Stimulated activated memory B cell treated with anti-CD40 and anti-IgM and Interleukin-4, amounts not matched to agents 10 μg/mL and 1 μg/mL and 100 μg/mL, for 72 hours (primary cell): ENCODE results near the gene CTNNA1.
"Not testable (repeated sequence)": the region's sequence is repeated elsewhere in the genome, so short reads cannot be mapped to it uniquely, and the experiment has no call there.

ENCODE experiments used
- ATAC-seq: fragments of 150-1000 bp; cut with Tn5 transposase; 2 replicates; pipeline ENCODE4 v1.10.0; 2021
- H3K27ac Mint-ChIP-seq: one replicate; pipeline ENCODE4 v1.8.0; 2022; ENCODE audit warnings: mild to moderate bottlenecking, mixed read lengths
- H3K27me3 Mint-ChIP-seq: one replicate; pipeline ENCODE4 v1.8.0; 2022; ENCODE audit warnings: mixed read lengths
- H3K36me3 Mint-ChIP-seq: one replicate; pipeline ENCODE4 v1.8.0; 2022; ENCODE audit warnings: mixed read lengths
- H3K4me1 Mint-ChIP-seq: one replicate; pipeline ENCODE4 v1.8.0; 2022; ENCODE audit warnings: mixed read lengths
- H3K4me3 Mint-ChIP-seq: one replicate; pipeline ENCODE4 v1.8.0; 2022; ENCODE audit warnings: mild to moderate bottlenecking, moderate library complexity, mixed read lengths
- H3K9me3 Mint-ChIP-seq: one replicate; pipeline ENCODE4 v1.8.0; 2022; ENCODE audit warnings: mixed read lengths

Gene CTNNA1

GRCh38 chr5:138716456-138716924 is 36.7 kb upstream of the CTNNA1 start:
- H3K4me1 Mint-ChIP-seq, result peaks cover 8% of the 10 kb centered on the region

GRCh38 chr5:138717399-138717798 is 35.8 kb upstream of the CTNNA1 start:
- no peak for ATAC-seq
- no peak overlapping the region for H3K27ac Mint-ChIP-seq
- H3K36me3 Mint-ChIP-seq, result no peaks in the 10 kb centered on the region
- no peak overlapping the region for H3K4me3 Mint-ChIP-seq
- H3K9me3 Mint-ChIP-seq, result no peaks in the 10 kb centered on the region
- H3K4me1 Mint-ChIP-seq, result peaks cover 8% of the 10 kb centered on the region
- H3K27me3 Mint-ChIP-seq, result peaks cover 39% of the 10 kb centered on the region

More at GRCh38 chr5:138716456-138716924, 36.7 kb upstream of the CTNNA1 start:
- no peak for ATAC-seq
- Mint-ChIP-seq H3K27me3 (peaks cover 37% of the 10 kb centered on the region), H3K36me3 (no peaks in the 10 kb centered on the region), H3K4me3 (no peak overlapping the region), H3K27ac (no peak overlapping the region), H3K9me3 (no peaks in the 10 kb centered on the region)

GRCh38 chr5:138719811-138720210 is 33.4 kb upstream of the CTNNA1 start:
- Mint-ChIP-seq H3K27me3 (peaks cover 28% of the 10 kb centered on the region), H3K9me3 (no peaks in the 10 kb centered on the region)
- ATAC-seq, result no peak

GRCh38 chr5:138720840-138721239 is 32.4 kb upstream of the CTNNA1 start:
- Mint-ChIP-seq H3K36me3 (no peaks in the 10 kb centered on the region), H3K4me1 (no peaks in the 10 kb centered on the region), H3K27me3 (peaks cover 28% of the 10 kb centered on the region), H3K9me3 (no peaks in the 10 kb centered on the region), H3K27ac (no peak overlapping the region), H3K4me3 (no peak overlapping the region)
- ATAC-seq, result no peak

More at GRCh38 chr5:138719811-138720210, 33.4 kb upstream of the CTNNA1 start:
- Mint-ChIP-seq H3K36me3 (no peaks in the 10 kb centered on the region), H3K27ac (no peak overlapping the region), H3K4me3 (no peak overlapping the region), H3K4me1 (peaks cover 2% of the 10 kb centered on the region)

- H3K27me3 Mint-ChIP-seq, result peaks cover 32% of the 10 kb centered on the region
- H3K27ac Mint-ChIP-seq, result no peak overlapping the region
- peaks cover 8% of the 10 kb centered on the region for H3K4me1 Mint-ChIP-seq
- no peak for ATAC-seq
- no peaks in the 10 kb centered on the region for H3K36me3 Mint-ChIP-seq
- H3K4me3 Mint-ChIP-seq, result no peak overlapping the region
- no peaks in the 10 kb centered on the region for H3K9me3 Mint-ChIP-seq
Measured at GRCh38 chr5:138721979-138722378, 31.2 kb upstream of the CTNNA1 start.

- H3K36me3 Mint-ChIP-seq, result no peaks in the 10 kb centered on the region
- peaks cover 32% of the 10 kb centered on the region for H3K27me3 Mint-ChIP-seq
- no peak overlapping the region for H3K27ac Mint-ChIP-seq
- no peak overlapping the region for H3K4me3 Mint-ChIP-seq
- ATAC-seq, result no peak
- peaks cover 14% of the 10 kb centered on the region for H3K4me1 Mint-ChIP-seq
- H3K9me3 Mint-ChIP-seq, result no peaks in the 10 kb centered on the region
Measured at GRCh38 chr5:138722544-138723177, 30.6 kb upstream of the CTNNA1 start.

GRCh38 chr5:138724470-138725146 is 28.6 kb upstream of the CTNNA1 start:
- ATAC-seq, result no peak
- Mint-ChIP-seq H3K27me3 (peaks cover 32% of the 10 kb centered on the region), H3K36me3 (no peaks in the 10 kb centered on the region), H3K4me1 (peaks cover 14% of the 10 kb centered on the region), H3K27ac (no peak overlapping the region), H3K4me3 (no peak overlapping the region), H3K9me3 (no peaks in the 10 kb centered on the region)

GRCh38 chr5:138725153-138725817 is 27.9 kb upstream of the CTNNA1 start:
- Mint-ChIP-seq H3K27ac (no peak overlapping the region), H3K27me3 (peaks cover 31% of the 10 kb centered on the region), H3K4me3 (no peak overlapping the region), H3K4me1 (peaks cover 14% of the 10 kb centered on the region), H3K36me3 (no peaks in the 10 kb centered on the region), H3K9me3 (no peaks in the 10 kb centered on the region)
- ATAC-seq, result no peak

- peaks cover 25% of the 10 kb centered on the region for H3K27me3 Mint-ChIP-seq
Measured at GRCh38 chr5:138725818-138726416, 27.3 kb upstream of the CTNNA1 start.

GRCh38 chr5:138726848-138727247 is 26.4 kb upstream of the CTNNA1 start:
- Mint-ChIP-seq H3K36me3 (no peaks in the 10 kb centered on the region), H3K9me3 (no peaks in the 10 kb centered on the region), H3K27me3 (peaks cover 18% of the 10 kb centered on the region), H3K4me1 (peaks cover 14% of the 10 kb centered on the region), H3K27ac (no peak overlapping the region), H3K4me3 (no peak overlapping the region)
- peak; percentile 13 for ATAC-seq

More at GRCh38 chr5:138725818-138726416, 27.3 kb upstream of the CTNNA1 start:
- ATAC-seq, result no peak
- H3K36me3 Mint-ChIP-seq, result no peaks in the 10 kb centered on the region
- no peaks in the 10 kb centered on the region for H3K9me3 Mint-ChIP-seq
- H3K4me3 Mint-ChIP-seq, result no peak overlapping the region
- no peak overlapping the region for H3K27ac Mint-ChIP-seq
- H3K4me1 Mint-ChIP-seq, result peaks cover 14% of the 10 kb centered on the region

- peaks cover 26% of the 10 kb centered on the region for H3K4me1 Mint-ChIP-seq
- not testable (repeated sequence) for ATAC-seq, H3K9me3 Mint-ChIP-seq, H3K27ac Mint-ChIP-seq, H3K27me3 Mint-ChIP-seq, H3K36me3 Mint-ChIP-seq, H3K4me3 Mint-ChIP-seq
Measured at GRCh38 chr5:138730496-138730895, 22.7 kb upstream of the CTNNA1 start.

- H3K27ac Mint-ChIP-seq, result no peak overlapping the region
- H3K9me3 Mint-ChIP-seq, result peaks cover 3% of the 10 kb centered on the region
- no peaks in the 10 kb centered on the region for H3K36me3 Mint-ChIP-seq
Measured at GRCh38 chr5:138732466-138732865, 20.8 kb upstream of the CTNNA1 start.

GRCh38 chr5:138732933-138733332 is 20.3 kb upstream of the CTNNA1 start:
- Mint-ChIP-seq H3K27ac (no peak overlapping the region), H3K4me3 (no peak overlapping the region), H3K9me3 (peaks cover 3% of the 10 kb centered on the region), H3K27me3 (no peaks in the 10 kb centered on the region), H3K36me3 (no peaks in the 10 kb centered on the region), H3K4me1 (peaks cover 12% of the 10 kb centered on the region)
- ATAC-seq, result no peak

More at GRCh38 chr5:138732466-138732865, 20.8 kb upstream of the CTNNA1 start:
- Mint-ChIP-seq H3K27me3 (no peaks in the 10 kb centered on the region), H3K4me1 (peaks cover 14% of the 10 kb centered on the region), H3K4me3 (no peak overlapping the region)
- no peak for ATAC-seq

GRCh38 chr5:138733509-138733908 is 19.7 kb upstream of the CTNNA1 start:
- Mint-ChIP-seq H3K36me3 (no peaks in the 10 kb centered on the region), H3K4me3 (no peak overlapping the region), H3K27me3 (no peaks in the 10 kb centered on the region), H3K4me1 (peaks cover 17% of the 10 kb centered on the region), H3K9me3 (peaks cover 3% of the 10 kb centered on the region), H3K27ac (no peak overlapping the region)
- ATAC-seq, result peak; percentile 31

- Mint-ChIP-seq H3K4me1 (peaks cover 23% of the 10 kb centered on the region), H3K27me3 (no peaks in the 10 kb centered on the region), H3K4me3 (no peak overlapping the region), H3K27ac (no peak overlapping the region), H3K9me3 (peaks cover 3% of the 10 kb centered on the region), H3K36me3 (no peaks in the 10 kb centered on the region)
- no peak for ATAC-seq
Measured at GRCh38 chr5:138736293-138736692, 16.9 kb upstream of the CTNNA1 start.
